GM18499 (cell line): ENCODE measurements around the gene FXYD2.

Source experiments
- ATAC-seq: cut with Tn5 transposase; IDR thresholded peaks from one replicate; pipeline ENCODE4 v1.9.1; 2021; ENCODE audit warnings: moderate number of reproducible peaks; ENCODE audit not compliant: insufficient read depth, unreplicated experiment

Gene FXYD2

DNA sequence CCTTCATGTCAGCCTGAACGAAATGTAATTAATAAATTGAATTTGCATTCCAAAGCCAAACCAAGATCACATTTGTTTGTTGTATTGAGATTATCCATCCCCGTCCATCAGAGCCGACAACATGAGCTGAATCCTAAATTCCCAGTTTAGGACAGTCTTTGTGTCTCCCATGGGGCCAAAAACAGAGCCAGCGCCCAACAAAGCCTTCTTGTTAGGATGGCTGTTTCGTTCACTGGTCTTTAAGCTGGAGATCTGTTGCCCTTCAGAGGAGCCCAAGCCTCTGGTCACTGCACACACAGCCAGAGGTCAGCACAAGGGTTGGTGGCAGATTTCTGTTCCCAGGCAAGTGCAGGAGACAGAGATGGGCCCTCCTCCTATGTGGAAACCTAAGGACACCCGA, 53.3 kb downstream of the FXYD2 start:
- no peak for ATAC-seq

DNA sequence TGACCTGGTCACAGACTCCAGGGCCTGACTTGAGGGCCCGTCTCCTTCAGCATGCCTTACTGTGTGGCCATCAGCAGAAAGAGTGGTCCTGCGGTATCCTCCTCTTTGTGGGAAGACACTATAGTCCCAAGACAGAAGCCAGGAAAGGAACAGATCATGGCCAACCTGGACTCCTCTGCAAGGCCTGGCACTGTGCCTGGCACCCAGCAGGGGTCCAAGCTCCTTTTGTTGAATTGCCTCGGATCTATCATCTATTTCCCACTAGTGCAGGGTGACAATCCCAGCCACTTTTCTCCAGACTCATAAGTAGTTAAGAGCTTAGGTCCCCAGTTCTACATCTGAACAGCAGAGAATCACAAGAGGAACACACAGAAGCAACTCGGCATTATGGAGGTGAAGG, 54.5 kb downstream of the FXYD2 start:
- no peak for ATAC-seq
